GM12873 (cell line): ENCODE measurements around the gene TANGO2.

ENCODE experiments used
- TF ChIP-seq, protein P1 (sequence below): IDR thresholded peaks from 2 replicates; pipeline ENCODE4 v1.5.1; 2012; ENCODE audit warnings: low read depth, mild to moderate bottlenecking, moderate library complexity, low read length, control low read depth; ENCODE audit not compliant: insufficient read depth; ENCODE audit errors: missing control alignments

TANGO2 gene

DNA sequence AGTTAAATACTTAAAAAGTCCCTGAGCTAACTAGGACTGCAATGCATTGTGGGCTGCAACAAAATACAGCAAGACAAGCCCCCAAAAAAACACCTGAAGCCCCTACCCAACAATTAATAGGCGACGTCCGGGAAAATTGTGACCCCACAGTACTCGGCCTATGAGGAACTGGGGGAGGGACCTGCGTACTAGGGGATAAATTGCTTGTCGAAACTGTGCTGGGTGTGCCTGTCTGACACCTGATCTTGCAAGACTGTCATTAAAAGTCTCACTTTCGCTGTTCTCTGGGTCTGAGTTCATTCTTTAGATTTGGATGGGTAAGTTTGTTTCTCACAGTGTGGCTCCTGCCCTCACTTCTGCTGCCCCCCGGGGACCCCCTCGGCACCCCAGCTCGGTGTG is 15.2 kb downstream of the TANGO2 start:
- TF ChIP-seq, protein P1, sequence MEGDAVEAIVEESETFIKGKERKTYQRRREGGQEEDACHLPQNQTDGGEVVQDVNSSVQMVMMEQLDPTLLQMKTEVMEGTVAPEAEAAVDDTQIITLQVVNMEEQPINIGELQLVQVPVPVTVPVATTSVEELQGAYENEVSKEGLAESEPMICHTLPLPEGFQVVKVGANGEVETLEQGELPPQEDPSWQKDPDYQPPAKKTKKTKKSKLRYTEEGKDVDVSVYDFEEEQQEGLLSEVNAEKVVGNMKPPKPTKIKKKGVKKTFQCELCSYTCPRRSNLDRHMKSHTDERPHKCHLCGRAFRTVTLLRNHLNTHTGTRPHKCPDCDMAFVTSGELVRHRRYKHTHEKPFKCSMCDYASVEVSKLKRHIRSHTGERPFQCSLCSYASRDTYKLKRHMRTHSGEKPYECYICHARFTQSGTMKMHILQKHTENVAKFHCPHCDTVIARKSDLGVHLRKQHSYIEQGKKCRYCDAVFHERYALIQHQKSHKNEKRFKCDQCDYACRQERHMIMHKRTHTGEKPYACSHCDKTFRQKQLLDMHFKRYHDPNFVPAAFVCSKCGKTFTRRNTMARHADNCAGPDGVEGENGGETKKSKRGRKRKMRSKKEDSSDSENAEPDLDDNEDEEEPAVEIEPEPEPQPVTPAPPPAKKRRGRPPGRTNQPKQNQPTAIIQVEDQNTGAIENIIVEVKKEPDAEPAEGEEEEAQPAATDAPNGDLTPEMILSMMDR = no peak

DNA sequence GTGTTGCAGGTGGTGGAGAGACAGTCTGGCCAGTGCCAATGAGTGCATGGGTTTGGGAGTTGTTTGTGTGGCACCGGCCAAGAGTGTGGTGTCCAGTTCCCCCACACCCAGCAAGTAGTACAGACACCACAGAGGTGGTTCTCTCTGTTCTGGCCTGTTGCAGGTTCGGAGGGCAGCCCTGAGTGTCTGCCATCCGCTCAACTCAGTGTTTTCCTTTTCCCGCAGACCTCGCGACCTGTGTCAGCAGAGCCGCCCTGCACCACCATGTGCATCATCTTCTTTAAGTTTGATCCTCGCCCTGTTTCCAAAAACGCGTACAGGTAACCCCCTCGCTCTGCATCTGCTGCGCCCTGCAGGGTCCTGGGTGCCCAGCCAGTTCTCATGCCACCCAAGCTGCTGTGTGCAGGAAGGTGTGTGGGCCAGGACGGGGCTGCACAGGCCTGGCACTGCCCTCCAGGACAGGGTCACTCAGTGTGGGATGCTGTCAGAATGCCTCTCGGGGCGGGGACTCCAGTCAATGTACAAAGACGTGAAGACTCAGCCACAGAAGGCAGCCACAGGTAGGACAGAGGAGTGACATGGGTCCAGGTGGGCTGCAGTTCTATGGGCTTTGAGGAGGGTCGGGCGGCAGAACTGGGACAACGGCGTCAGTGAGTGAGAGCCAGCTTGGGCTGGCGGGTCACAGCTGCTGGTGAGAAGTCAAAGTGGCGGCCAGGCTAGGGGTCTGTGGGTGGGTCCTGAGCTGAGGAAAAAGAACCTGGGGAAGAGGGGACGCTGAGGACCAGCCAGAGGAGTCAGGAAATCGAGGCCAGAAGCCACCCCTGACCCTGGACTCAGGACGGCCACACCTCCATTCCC is 15.9 kb downstream of the TANGO2 start:
- TF ChIP-seq, protein P1 = no peak

DNA sequence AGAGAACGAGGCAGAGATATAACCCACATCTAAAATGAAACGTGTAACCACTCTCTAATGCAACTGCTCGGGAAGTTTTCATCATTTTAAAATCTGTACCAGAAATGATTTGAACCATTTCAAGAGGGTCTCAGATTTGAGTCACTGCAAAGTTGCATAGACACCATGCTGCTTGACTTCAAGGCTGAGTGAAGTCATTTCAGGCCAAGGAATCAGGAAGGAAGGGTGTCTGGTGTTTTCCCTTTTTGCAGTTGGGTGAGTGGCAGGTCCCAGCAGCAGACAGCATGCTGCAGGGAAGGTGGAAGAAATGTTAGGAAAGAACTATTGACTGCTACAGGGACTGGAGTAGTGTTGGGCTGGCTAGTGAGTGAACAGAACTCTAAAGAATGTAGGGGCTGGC is 16.5 kb downstream of the TANGO2 start:
- TF ChIP-seq, protein P1 = no peak

DNA sequence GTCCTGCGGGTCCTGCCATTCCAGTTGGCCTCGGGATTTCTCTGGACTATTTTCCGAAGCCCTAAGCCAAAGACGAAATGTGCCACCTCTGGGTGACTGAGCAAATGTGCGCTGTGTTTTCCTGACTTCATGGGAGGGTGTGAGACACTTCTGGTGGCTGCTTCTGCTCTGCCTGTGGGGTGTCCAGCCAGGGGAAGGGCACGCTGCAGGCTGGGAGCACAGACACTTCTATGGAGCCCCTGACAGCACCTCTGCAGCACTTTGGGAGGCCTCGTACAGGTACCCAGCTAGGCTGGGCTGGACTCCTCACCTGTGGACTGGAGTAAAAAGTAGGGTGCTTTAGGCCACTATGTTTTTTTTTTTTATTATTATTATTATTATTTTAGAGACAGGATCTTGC is 17.7 kb downstream of the TANGO2 start:
- TF ChIP-seq, protein P1 = no peak

DNA sequence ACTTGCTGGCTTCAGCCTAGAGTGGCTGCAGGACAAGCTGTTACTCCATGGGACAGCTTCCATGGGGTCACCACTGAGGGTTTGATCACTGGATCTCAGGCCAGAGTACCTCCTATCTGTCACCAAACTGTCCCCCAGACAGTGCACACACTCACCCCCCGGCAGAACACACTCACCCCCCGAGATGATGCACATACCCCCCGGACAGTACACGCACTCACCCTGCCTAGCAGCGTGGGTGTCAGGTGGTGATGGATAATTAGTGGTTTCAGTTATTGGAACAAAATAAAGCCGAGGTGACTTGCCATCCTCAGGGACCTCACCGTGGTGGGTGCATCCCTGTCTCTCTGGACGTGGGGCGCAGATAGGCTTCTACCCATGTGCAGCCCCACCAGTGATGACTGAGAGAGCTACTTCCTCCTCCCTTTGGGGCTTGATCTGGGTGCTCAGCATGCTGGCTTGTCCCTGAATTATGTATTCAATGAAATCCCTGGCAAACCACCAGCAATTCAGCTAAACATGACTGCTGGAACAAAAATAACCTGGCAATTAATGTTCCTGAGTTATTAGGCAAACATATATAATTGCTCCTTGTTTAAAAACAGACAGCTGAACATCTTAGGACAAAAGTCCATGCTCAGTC is 18.9 kb downstream of the TANGO2 start:
- TF ChIP-seq, protein P1 = no peak

DNA sequence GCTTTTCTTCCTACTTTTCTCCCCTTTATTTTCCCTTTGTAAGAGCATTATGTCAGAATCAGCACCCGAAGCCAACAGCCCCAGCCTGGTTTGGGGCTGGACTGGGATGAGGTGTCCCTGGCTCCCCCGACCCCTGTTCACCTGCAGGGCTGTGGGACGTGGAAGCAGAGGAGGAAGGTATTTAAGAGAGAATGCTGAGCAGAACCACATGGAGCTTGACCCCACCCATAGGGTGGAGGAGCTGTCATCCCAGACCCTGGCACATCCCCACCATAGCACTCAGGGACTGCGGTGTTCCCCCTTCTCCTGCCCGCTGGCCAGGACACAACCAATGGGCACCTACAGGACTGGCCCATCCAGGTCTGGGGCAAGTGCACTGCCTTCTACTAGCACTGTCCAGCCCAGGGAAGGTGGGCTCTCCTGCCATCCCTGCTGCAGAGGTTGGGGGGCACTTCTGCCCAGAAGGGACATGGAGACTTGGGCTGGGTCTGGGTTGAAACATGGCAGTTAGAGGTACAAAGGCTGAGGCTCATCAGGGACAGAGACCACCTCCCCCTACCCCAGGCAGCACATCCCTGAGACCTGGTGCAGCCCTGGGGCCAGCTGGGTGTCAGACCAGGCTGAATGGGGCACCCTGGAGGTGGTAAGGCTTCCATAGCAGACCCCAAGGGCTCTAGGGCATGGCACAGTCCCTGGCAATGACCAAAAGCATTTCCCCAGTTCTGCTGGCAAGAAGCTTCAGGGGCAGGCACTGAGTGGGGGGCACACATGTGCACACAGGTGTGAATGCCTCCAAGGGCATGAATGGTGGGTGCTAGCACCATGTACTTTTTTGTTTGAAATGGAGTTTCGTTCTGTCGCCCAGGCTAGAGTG is 19.7 kb downstream of the TANGO2 start:
- TF ChIP-seq, protein P1 = no peak
